Activated CD8-positive, alpha-beta memory T cell treated with anti-CD3 and anti-CD28 coated beads, Interleukin-2, amount 50 U/mL, for 1 hour (primary cell): ENCODE results near the gene RGS3.

Experiments
- DNase-seq: peaks from one replicate; pipeline ENCODE4 v3.0.0-alpha.2; 2020; ENCODE audit errors: extremely low read depth

RGS3 gene

GRCh38 chr9:113529336-113530009, 65.9 kb downstream of the RGS3 start:
- DNase-seq, result no peak

DNA sequence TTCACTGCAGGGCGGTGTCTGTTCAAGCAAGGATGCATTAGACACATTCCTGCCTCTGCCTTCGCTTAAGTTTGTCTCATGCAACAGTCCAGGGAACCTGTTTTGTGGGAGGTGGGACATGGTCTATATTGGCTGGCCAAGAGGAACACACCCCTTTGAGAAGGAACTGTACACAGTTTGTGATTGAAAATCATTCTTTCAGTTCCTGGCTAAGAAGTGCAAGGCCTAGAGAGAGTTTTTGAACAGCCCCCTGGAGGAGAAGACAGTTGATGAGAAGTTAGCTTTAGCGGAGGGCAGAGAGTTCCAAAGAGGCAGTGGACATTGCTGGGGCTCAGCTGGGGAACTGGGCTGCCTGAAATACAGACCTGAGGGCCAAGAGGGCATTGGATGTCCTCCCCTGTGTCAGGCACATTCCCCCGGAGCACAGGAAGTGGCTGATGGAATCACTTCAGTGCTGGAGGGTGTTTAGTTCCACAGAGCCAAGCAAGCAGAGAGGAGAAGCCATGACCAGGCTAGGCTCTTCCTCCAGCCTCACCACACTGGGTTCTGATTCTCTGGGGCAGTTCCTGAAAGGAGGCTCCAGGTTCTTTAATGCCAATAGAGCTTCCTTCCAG, 66.6 kb downstream of the RGS3 start:
- no peak for DNase-seq

DNA sequence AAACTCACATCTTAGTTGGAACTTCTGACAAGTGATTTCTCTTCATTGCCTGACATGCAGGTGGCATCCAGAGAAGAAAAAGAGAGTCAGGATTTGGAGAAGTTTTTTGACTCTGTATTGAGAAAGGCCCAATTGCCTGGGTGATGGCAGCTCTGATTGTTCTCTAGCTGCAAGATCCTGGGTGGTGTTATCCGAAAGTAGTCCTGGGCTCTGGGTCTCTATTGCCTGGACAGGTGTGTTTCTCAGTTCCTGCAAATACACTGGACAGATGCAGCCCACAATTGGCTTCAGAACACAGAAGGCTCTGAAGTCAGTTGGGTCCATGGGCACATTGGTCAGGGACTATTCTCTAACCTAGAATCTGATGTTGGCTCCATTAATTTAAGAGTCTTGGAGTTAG, 67.4 kb downstream of the RGS3 start:
- DNase-seq, result no peak

- no peak for DNase-seq
Measured at GRCh38 chr9:113531919-113532808, 68.6 kb downstream of the RGS3 start.

GRCh38 chr9:113532809-113533190, 69.3 kb downstream of the RGS3 start:
- no peak for DNase-seq

DNA sequence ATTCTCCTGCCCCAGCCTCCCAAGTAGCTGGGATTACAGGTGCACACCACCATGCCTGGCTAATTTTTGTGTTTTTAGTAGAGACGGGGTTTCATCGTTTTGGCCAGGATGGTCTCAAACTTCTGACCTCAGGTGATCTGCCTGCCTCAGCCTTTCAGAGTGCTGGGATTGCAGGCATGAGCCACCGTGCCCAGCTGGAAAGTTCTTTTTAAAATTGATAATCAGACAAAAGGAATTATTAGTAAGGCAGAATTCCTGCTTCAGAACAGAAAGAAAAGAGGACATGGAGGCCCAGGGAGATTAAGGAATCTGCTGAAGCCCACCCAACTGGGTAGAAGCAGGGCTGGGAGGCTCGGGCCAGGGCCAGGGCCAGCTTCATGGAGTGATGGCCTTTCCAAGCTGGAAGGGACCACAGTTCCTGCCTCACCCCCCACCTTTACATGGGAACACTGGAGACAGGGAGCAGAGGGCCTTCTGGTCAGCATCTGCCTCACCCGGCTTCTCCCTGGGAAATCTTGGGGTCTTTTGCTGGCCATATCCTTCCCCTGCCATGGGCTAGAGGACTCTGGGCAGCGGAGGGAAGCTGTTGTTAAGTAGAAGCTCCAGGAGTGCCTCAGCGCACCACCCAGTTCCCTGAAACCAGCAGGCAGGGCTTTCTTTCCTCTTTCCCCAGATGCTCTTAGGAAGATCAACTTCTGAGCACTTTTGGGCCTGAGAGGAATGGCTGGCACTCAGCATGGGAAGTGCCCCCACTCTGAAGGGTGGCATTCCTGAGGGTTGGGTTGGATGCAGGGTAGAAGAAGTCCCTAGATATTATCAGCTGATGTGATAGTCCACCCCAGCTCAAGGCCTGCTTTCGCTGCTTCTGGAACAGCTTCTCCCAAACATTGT, 70.1 kb downstream of the RGS3 start:
- DNase-seq, result no peak

- no peak for DNase-seq
Measured at GRCh38 chr9:113535756-113536155, 72.2 kb downstream of the RGS3 start.

- DNase-seq, result no peak
Measured at GRCh38 chr9:113536166-113536482, 72.6 kb downstream of the RGS3 start.

- no peak for DNase-seq
Measured at GRCh38 chr9:113536483-113537228, 73.1 kb downstream of the RGS3 start.

GRCh38 chr9:113537229-113537810, 73.8 kb downstream of the RGS3 start:
- no peak for DNase-seq

DNA sequence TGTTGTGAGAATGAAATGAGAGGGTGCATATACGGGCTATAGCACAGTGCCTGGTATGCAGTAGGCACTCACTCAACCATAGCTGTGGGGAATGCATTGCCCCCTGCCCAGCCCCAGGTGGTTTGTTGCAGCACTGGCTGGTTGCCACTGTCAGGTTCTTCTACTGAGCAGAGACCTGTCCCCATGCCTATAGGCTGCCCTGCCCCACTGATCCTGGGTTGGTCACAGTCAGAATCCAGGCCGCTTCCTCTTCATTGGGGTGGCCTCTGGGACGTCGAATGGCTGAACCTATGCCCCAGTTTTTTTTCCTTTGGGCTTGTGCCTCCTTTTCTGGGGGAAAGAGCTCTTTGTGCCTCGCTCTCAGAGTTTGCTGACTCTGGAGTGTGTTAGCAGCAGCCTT, 74.6 kb downstream of the RGS3 start:
- no peak for DNase-seq

GRCh38 chr9:113538701-113539430, 75.3 kb downstream of the RGS3 start:
- no peak for DNase-seq

- DNase-seq, result no peak
Measured at GRCh38 chr9:113540466-113540865, 76.9 kb downstream of the RGS3 start.

GRCh38 chr9:113541019-113541900, 77.7 kb downstream of the RGS3 start:
- DNase-seq, result no peak

- no peak for DNase-seq
Measured at GRCh38 chr9:113542006-113542405, 78.5 kb downstream of the RGS3 start.

- DNase-seq, result no peak
Measured at GRCh38 chr9:113542741-113543140, 79.2 kb downstream of the RGS3 start.

DNA sequence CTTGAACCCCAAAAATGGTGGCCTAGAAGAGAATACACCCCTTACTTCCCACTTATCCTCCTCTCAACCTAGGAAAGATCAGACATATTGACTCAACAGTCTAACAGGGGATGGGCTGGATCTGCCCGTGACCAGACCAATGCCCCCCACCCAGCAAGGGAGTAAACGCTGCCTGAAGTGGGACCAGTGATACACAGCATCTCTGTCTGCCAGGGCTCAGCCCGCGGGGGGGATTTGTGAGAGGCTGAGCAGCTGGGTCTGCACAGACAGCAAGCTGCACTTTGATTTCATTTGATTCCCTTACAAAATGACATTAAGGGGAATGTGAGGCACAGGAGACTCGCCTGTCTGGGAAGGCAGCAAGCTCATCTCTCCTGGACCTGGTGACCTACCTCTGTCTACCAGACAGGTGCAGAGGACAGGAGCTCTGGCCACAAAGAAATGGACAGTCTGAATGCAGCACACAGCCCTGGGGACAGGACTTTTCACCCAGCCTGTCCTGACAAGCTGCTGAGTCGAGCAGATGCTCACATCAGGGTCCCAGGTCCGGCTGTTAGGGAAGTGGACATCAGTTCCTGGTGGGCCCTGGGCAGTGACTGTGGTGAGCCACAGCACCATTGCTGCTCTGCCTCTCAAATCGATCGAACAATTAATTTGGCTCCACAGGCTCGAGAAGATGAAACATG, 79.9 kb downstream of the RGS3 start:
- DNase-seq, result no peak

DNA sequence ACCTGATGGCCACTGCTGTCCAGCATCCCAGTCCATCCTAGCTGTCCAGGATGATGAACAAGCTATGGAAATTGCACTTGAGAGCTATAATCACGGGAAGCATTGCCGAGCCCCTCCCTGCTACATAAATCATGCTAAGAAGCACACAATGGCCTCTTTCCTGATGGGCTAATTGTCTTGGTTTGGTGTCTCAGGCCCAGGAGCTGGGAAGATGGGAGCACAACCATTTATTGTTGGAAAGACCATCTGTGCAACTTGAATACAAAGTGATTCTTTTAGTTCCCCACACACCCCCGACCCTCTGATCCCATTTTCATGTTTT, 80.4 kb downstream of the RGS3 start:
- no peak for DNase-seq

DNA sequence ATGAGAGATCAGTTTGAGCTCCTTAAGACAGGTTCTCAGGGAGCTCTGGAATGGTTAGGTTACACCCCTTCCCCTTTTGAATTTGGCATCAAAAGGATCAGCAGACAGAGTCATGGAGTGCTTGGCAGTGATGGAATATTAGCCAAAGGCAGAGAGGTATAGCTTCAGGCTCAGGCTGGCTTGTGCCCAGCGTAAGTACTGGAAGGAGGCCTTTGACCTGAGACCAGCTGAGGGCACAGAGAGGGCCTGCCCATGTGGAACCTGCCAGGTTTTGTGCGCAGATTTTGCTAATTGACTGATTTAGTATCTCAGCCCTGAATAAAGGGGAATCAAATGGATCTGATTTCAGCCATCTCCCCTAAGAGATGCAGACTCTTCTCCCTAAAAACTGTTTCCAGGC, 81.5 kb downstream of the RGS3 start:
- DNase-seq, result no peak
